Hypothalamus (tissue), 51 donors: ENCODE measurements around the gene TIMM17A.
"Not testable (repeated sequence)": the region's sequence is repeated elsewhere in the genome, so short reads cannot be mapped to it uniquely, and the experiment has no call there.

ENCODE experiments used
- DNase-seq, 51 donors: peaks; one replicate each; lab custom pipeline; 2025; lab: John Stamatoyannopoulos, UW

TIMM17A gene

GRCh38 chr1:202012544-202013478 is 57.5 kb downstream of the TIMM17A start:
- DNase-seq: no peak

GRCh38 chr1:202013603-202014002 is 58.3 kb downstream of the TIMM17A start:
- no peak for DNase-seq

GRCh38 chr1:202014060-202014459 is 58.8 kb downstream of the TIMM17A start:
- DNase-seq: no peak

- DNase-seq: no peak
Measured at GRCh38 chr1:202014915-202015661, 59.8 kb downstream of the TIMM17A start.

GRCh38 chr1:202015662-202015937 is 60.3 kb downstream of the TIMM17A start:
- no peak for DNase-seq

GRCh38 chr1:202016022-202016810 is 60.9 kb downstream of the TIMM17A start:
- no peak for DNase-seq

- DNase-seq: no peak
Measured at GRCh38 chr1:202016811-202017748, 61.8 kb downstream of the TIMM17A start.

GRCh38 chr1:202017749-202018467 is 62.6 kb downstream of the TIMM17A start:
- DNase-seq: no peak

GRCh38 chr1:202018468-202019234 is 63.3 kb downstream of the TIMM17A start:
- no peak for DNase-seq

GRCh38 chr1:202019235-202019558 is 63.9 kb downstream of the TIMM17A start:
- DNase-seq: not testable (repeated sequence)
